OCI-LY1 (cell line): Measurements from ENCODE around the gene POC1A.

Source experiments
- CTCF ChIP-seq: fragments of 200-600 bp; sonication (generic), shearing (Covaris generic); IDR thresholded peaks from 2 replicates; pipeline ENCODE4 v1.5.1; 2017; ENCODE audit warnings: mild to moderate bottlenecking, antibody characterized with exemption, low read length, moderate library complexity, mixed read lengths
- EZH2 ChIP-seq: fragments of 200-600 bp; sonication (generic), shearing (Covaris generic); IDR thresholded peaks from 2 replicates; pipeline ENCODE4 v1.8.0; 2017; ENCODE audit warnings: borderline replicate concordance, mixed run types, mild to moderate bottlenecking, antibody characterized with exemption, low read length, moderate library complexity, mixed read lengths

- no peak for TF ChIP-seq CTCF
- no peak for TF ChIP-seq EZH2
Measured at GRCh38 chr3:52086976-52087663, 67.1 kb downstream of the POC1A start.
